NCI-H510A (cell line): ENCODE results near the gene ATRIP.
A peak's percentile ranks its signal among the peaks of the same experiment; 100 is the strongest.

Source experiments
- DNase-seq: peaks from one replicate; lab custom pipeline; 2025; lab: John Stamatoyannopoulos, UW

Gene ATRIP

GRCh38 chr3:48423883-48424695, 22.4 kb upstream of the ATRIP start:
- DNase-seq, result no peak

DNA sequence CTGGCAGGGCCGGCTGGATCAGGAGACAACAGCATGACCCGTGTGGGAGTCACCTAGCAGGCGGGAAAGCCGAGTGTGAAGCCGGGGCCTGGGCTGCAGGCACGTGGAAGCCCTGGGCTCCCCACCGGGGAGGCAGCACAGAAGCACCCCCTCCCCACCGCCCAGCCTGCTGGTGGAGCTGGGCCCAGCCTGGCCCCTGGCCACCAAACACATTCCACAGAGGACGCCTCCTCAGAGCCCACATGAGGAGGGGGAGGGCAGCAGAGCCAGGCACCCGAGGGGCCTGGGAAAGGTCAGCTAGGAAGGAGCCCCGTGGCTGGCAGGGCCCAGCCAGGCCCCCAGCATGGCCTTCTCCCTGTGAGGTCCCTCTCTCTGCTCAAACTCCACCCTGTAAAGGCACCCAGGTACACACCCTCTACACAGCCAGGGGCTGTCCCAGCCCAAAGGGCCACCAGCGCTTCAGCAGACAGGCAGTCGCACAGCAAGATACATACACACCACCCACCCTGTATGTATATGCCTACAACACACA, 21.2 kb upstream of the ATRIP start:
- DNase-seq, result no peak

GRCh38 chr3:48426401-48426909, 20.1 kb upstream of the ATRIP start:
- DNase-seq, result no peak

GRCh38 chr3:48426944-48427629, 19.4 kb upstream of the ATRIP start:
- no peak for DNase-seq

DNA sequence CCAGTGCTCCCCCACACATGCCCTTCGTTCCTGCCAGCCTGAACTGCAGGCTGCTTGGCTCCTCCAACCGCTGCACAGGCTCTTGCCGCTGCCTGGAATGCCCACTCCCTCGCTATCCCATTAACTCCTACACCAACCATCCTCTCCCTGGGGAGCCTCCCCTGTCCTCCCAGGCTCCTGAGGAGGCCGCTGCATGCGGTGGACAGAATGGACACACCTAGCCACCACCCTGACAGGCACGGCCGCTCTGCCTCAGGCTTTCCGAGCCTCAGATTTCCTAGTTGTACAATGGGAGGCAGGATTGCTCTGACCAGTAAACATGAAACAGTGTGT, 18.9 kb upstream of the ATRIP start:
- DNase-seq, result no peak

DNA sequence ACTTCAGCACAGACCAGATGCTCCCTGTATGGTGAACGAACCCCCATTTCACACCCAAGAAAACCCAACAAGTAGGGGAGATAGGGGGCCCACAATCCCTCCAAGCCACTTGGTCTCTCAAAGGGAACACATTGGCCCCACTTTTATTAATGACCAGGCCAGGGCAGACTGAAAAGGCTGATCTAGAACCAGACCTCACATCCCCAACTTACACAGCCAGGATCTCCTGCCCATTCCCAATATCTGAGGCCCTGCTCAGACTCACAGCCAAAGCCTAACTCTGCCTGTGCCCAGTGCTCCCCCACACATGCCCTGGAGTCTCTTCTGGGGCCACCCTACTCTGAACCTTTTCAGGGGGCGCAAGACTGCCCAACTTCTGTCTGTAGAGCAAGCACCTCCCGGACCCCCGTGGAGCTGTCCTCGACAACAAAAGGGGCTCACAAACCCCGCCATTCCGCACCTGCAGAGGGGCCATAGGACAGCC, 18.4 kb upstream of the ATRIP start:
- DNase-seq, result no peak

DNA sequence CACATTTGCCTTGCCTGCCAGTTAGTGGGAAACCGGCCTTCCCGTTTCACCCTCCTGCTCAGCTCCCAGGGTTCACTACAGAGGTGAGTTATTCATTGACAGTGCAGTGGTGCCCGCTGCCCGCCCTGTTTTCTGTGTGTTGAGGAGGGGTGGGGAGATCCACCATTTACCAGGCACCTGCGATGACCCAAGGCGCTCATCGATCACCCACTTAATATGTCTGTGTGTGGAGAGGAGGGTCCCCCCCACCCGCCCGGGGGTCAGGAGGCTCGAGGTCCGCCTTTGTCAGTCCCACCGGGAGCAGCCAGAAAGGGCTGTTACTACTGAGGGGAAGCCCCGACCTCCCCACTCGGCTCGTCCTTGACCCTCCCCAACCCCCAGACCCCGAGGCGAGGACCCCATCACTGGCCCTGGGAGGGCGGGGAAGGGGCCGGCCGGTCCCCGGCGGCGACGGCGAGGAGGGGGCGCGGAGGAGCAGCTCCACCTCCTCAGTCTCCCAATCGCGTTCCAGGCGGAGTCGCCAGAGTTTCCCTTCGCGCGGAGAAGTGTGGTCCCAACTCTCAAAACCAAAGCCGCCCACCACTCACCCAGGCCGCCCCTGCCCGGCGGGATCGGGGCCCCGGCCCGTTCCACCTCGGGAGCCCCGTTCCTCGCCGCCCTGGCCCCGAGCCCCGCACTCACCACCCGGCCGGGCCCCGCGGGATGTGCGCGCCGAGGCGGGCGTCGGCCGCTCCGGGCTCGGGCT, 17.8 kb upstream of the ATRIP start:
- no peak for DNase-seq

DNA sequence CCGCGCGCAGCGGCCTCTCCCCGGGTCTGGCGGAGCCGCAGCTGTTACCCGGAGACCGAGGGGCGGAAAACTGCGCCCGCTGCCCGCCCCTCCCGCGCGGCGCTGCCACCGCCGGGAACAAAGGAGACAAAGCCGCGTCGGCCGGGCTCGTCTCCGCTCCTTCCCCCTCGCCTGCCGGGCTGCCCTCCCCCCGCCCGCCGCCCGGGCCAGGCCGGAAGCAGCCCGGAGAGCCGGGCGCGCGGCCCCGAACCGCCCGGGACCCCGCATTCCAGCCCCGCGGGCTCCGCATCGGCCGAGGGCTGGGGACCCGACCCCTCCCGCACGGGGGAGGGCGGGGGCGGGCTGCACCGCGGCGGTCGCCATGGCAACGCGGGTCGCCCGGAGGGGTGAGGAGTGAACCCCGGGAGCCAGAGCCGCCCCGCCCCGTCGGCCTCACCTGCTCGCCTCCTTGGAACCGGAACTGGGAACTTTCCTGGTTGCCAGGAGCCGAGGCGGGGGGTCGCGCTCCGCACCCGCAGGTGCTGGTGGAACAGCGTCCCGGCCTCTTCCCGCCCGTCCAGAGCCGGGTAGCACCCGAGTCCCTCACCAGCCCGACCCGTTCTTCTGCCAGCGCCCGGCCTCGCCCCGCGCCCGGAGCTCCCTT, 17.1 kb upstream of the ATRIP start:
- peak; percentile 60 for DNase-seq

DNA sequence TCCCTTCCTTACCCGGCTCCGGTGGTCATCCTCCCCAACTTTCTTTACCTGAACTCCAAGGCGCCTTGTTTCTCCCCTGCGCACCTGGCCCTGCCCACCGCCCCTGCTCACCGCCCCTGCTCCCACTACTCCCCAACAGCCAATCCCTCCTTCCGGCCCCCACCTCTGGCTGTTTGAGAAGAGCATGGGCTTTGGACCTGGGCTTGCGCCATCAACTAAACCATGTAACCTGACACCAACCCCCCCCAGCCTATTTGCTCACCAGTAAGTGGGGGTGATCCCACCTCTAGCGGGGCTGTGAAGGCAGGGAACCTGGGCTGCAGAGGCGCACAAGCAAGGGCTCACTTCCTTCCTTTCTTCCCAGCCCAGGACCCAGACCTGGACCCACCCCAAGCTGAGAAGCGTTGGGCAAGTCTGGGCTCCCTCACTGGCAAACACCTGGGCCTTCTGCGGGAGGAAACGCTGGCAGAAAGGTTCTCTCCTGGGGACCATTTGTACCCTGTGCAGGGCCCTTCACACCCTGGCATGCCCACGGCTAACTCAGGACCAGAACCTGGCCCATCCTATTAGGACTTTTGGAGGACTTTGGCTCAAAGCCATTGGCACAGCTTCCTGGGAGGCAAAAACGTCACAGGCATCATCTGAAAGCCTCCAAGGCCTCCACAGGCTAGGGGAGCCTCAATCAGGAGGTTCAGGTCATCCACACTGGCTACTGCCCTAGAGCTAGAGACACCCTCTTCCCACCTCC, 16.4 kb upstream of the ATRIP start, which contains the start of gene PLXNB1:
Gene PLXNB1 (minus strand): TSS at position 127 of the 748 bp plus-strand sequence. CDS start 5,475 bp downstream, outside the sequence.
- peak; percentile 82 for DNase-seq

GRCh38 chr3:48430708-48431101, 15.8 kb upstream of the ATRIP start:
- no peak for DNase-seq

GRCh38 chr3:48431224-48432029, 15.1 kb upstream of the ATRIP start:
- DNase-seq, result no peak

- no peak for DNase-seq
These were observed 13.8 kb upstream of the ATRIP start for GRCh38 chr3:48432411-48433371.

DNA sequence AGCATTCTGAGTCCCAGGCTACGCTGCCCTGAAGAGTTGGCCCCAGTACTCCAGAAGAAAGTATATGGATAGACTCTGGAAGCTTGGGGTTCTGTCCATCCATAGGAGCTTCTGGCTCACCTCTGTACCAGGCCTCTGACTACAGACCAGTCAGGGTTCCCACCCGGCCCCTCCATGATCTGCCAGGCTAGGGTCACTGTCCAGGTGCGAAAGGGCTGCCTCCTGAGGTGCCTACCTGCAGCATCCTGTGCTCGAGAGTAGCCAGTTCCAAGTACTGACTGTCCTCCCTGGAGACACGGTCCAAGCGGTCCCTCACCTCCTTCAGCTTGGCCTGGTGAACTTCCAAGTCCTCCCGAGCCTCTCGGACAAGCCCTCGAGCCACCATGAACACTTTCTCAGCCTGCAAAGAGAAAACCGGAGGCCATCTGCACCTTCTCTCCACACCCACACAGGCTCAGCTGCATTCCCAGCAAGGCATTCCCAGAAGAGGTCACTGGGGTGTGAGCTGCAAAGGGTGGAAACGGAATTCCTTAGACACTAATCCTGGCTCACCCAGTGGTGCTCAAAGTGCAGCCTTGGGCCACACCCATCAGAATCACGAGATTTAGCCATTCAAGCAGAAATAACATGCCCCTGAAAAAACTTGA, 12.9 kb upstream of the ATRIP start:
- DNase-seq, result no peak

- no peak for DNase-seq
These were observed 11.8 kb upstream of the ATRIP start for GRCh38 chr3:48434591-48435222.

- no peak for DNase-seq
These were observed 11.3 kb upstream of the ATRIP start for GRCh38 chr3:48435223-48435595.

GRCh38 chr3:48435774-48436476, 10.6 kb upstream of the ATRIP start:
- DNase-seq, result peak; percentile 41

DNA sequence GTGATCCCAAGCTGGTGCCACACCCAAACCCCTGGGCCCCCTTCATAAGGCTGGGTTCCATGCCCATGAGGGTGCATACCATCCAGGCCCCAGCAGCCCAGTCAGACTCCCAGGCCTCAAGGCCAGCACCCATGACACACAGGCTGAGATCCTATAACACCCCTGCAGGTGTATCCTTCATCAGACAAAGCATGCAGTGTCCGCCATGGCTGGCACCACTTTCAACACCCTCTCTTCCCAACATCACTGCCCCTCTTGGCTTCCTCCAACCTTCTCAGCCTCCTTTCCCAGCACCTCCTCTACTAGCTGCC, 10.1 kb upstream of the ATRIP start:
- no peak for DNase-seq

- DNase-seq, result no peak
These were observed 9.7 kb upstream of the ATRIP start for GRCh38 chr3:48436855-48437254.
